Left renal cortex interstitium (tissue), 4 donors: ENCODE results near the gene P2RY1. TPM values are rescaled to one million over a fixed set of nuclear protein-coding genes. Genes with fewer than 3 reads are reported as not detected.
A peak's percentile ranks its signal among the peaks of the same experiment; 100 is the strongest.

Experiments used
- DNase-seq, 4 donors: peaks; one replicate each; pipeline ENCODE4 v3.0.0-alpha.2; 2013; ENCODE audit warnings: low read depth in 4 of 4, low spot score in 2 of 4, missing footprints in 1 of 4
- polyA plus RNA-seq, 4 donors: library from polyadenylated mRNA; unstranded; fragments of 120-200 nt; gene quantifications; one replicate each; pipeline ENCODE4 v1.2.1, GENCODE V29; 2013; ENCODE audit not compliant: insufficient read length in 4 of 4

P2RY1 gene
- 1 to 10 TPM; 2.6 to 3.0 (median 2.9) TPM for polyA plus RNA-seq

GRCh38 chr3:152834776-152835600 lies at the start of gene P2RY1:
Gene P2RY1 (plus strand): TSS chr3:152835131. CDS start chr3:152835783, 652 bp downstream.
- DNase-seq: peak; percentile 50 to 70 (median 68)

DNA sequence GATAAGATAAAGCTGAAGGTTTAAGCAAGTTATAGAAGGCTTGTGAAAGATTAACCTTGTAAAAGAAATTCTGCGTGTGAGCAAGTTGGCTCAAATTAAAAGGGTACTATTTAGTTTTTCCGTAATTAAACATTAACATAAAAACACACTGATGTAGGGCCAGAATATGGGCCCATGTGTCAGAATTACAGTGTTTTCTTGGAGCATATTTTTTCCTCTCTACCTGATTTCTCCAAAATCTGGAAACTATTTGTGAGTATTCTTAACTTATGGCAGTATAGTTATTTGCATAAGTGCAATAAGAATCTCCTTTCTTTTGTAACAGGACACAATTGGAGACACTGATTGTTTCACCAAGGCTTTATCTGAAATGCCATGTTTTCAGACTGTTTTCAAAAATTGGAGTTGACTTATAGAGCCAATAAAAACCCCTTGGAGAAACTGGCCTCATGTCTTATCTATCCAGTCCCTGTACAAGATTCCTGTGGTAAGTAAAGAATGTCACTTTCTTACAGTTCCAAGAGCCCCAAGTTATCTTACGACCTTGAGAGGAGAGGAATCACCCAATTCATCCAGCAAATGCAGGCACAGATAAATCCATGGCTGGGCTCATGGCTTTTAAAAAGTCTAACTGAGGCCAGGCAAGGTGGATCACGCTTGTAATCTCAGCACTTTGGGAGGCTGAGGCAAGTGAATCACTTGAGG lies 47.8 kb upstream of the P2RY1 start:
- no peak for DNase-seq

- no peak for DNase-seq
Observed at GRCh38 chr3:152790651-152791387, 44.1 kb upstream of the P2RY1 start.

DNA sequence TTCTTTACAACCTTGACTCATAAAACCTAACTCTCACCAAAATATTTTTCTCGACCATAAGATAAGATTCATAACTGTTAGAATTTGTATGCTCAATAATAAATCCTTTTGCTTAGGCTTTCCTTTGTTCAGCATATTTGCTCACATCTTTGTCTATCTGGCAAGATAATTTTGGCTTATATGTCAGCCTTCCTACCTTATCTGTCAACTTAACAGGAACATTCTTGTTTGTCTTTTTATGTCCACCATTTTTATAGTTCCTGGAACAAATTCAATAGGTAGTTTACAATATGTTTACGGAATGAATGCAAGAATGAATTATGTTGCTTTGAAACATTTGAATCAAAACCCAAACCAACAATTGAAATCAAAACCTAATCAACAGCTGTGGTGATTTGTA lies 41.0 kb upstream of the P2RY1 start:
- DNase-seq: no peak

- DNase-seq: no peak
Observed at GRCh38 chr3:152797751-152798432, 37.0 kb upstream of the P2RY1 start.

DNA sequence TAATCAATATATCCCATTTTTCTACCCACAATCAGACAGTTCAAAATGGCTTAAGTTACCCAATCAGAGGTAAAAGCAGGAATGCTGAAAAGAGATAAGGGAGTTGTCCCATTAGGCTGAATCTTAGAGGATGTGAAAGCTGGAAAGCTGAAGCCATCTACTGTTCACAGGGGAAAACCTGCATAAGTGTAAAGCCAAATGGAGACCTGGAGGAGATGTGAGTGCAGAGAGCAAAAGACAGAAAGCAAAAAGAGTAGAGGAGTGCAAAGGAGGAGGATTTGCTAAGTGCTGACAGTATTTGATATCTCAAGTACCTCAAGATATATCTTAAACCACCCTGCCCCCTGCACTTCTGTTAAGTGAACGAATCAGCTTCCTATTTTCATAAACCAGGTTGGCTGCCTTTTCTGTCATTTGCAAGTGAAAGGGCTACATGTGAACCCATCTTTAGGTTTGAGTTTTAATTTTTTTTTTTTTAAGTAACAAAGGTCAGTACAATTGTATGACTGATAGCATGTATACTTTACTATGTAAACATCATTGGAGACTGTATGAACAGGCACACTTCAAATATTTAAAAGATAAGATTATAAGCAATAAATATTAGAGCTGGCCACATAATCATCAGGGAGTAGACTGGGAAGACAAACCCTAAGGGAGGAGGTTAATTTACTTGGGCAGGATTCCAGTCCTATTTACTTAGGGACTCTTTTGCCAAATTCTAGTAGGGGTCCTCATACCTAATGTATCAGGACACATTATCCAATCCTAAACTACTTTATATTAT lies 22.8 kb upstream of the P2RY1 start:
- no peak for DNase-seq

GRCh38 chr3:152817400-152817799 lies 17.5 kb upstream of the P2RY1 start:
- DNase-seq: no peak

- no peak for DNase-seq
Observed at GRCh38 chr3:152818027-152818426, 16.9 kb upstream of the P2RY1 start.

DNA sequence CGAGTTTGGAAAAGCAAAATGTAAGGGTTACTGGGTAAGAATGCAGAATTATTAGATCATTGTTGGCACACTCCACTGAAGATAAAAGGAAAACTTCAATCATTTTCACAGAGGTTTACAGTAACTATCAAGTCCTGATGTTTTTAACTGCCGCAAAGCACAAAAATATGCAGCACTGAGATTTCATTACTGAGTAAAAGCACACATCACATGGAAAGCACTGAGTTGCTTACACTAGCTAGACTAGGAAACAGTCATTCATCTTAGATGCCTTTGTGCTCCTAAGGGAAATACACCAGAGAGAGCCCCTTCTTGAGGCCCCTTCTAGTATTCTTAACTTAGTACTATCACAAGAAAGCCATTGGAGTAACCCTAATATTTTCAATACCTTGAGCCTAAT lies 11.8 kb upstream of the P2RY1 start:
- DNase-seq: no peak

- no peak for DNase-seq
Observed at GRCh38 chr3:152823781-152824180, 11.2 kb upstream of the P2RY1 start.

GRCh38 chr3:152825566-152825965 lies 9.4 kb upstream of the P2RY1 start:
- DNase-seq: no peak

GRCh38 chr3:152826476-152826875 lies 8.5 kb upstream of the P2RY1 start:
- DNase-seq: no peak

GRCh38 chr3:152827313-152827712 lies 7.6 kb upstream of the P2RY1 start:
- DNase-seq: no peak

- DNase-seq: no peak
Observed at GRCh38 chr3:152828075-152828840, 6.7 kb upstream of the P2RY1 start.

- DNase-seq: no peak
Observed at GRCh38 chr3:152830245-152830644, 4.7 kb upstream of the P2RY1 start.

DNA sequence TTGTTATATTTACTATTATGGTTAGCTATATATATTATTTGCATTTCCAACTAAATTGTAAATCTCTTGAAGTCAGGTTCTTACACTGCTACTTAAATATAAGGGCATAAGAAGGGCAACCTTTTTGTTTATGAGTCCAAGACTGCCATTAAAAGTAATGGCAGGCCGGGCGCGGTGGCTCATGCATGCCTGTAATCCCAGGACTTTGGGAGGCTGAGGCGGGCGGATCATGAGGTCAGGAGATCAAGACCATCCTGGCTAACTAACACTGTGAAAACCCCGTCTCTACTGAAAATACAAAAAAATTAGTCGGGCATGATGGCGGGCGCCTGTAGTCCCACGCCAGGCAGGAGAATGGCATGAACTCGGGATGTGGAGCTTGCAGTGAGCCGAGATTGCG lies 2.9 kb upstream of the P2RY1 start:
- no peak for DNase-seq

GRCh38 chr3:152833089-152833488 lies 1.8 kb upstream of the P2RY1 start:
- DNase-seq: no peak

DNA sequence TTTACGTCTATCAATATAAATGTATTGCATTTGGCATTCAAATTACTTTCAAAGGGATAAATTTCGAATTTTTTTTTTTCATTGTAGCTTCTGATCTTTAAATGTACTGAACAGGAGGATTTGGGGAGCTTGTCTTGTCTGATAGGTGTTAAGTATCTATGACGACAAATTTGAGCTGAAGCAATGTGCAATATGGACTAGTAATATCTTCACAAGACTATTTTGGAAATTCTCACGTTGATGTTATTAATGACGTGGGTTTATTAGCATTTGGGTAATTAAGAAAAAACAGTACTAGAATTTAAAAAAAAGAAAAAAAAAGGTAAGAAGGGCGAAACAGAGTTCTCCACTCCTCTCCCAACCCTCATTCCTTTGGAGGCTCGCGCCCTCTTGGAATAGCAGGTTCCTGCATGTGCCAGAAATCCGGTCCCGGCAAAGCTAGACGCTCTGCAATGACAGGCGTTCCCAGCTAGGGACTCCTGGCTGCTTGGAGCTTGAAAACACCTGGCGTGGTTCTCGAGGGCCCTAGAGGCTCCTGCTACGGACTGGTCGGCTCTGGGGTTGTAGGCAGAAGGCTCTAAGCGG lies 648 bp upstream of the P2RY1 start:
- DNase-seq: peak in 2 of 4 donors; percentile 37 to 49

DNA sequence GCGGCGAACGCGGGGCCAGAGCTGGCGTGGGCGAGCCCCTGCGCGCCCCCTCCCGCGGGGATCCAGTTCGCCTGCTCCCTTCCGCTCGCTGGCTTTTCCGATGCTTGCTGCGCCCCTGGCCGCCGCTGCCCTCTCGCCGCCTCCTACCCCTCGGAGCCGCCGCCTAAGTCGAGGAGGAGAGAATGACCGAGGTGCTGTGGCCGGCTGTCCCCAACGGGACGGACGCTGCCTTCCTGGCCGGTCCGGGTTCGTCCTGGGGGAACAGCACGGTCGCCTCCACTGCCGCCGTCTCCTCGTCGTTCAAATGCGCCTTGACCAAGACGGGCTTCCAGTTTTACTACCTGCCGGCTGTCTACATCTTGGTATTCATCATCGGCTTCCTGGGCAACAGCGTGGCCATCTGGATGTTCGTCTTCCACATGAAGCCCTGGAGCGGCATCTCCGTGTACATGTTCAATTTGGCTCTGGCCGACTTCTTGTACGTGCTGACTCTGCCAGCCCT lies 721 bp downstream of the P2RY1 start:
- peak in 2 of 4 donors; percentile 13 to 21 for DNase-seq
